ENCODE data around the gene TPRX2.
"Not testable (repeated sequence)": the region's sequence is repeated elsewhere in the genome, so short reads cannot be mapped to it uniquely, and the experiment has no call there.

Gene TPRX2

GRCh38 chr19:47899335-47899734 lies 40.3 kb downstream of the TPRX2 start:
- TF ChIP-seq, protein P1, sequence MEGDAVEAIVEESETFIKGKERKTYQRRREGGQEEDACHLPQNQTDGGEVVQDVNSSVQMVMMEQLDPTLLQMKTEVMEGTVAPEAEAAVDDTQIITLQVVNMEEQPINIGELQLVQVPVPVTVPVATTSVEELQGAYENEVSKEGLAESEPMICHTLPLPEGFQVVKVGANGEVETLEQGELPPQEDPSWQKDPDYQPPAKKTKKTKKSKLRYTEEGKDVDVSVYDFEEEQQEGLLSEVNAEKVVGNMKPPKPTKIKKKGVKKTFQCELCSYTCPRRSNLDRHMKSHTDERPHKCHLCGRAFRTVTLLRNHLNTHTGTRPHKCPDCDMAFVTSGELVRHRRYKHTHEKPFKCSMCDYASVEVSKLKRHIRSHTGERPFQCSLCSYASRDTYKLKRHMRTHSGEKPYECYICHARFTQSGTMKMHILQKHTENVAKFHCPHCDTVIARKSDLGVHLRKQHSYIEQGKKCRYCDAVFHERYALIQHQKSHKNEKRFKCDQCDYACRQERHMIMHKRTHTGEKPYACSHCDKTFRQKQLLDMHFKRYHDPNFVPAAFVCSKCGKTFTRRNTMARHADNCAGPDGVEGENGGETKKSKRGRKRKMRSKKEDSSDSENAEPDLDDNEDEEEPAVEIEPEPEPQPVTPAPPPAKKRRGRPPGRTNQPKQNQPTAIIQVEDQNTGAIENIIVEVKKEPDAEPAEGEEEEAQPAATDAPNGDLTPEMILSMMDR (IDR thresholded peaks at IDR 0.05; ENCODE audit: low read depth, low read length), result no peak
- Histone ChIP-seq H3K27ac (no peak overlapping the region), H3K36me3 (no peaks in the 10 kb centered on the region), H3K4me3 (ENCODE audit: low read depth, low read length) (no peak overlapping the region), H3K9me3 (ENCODE audit: severe bottlenecking) (no peaks in the 10 kb centered on the region), H3K27me3 (ENCODE audit: insufficient read depth, low read depth, severe bottlenecking) (no peaks in the 10 kb centered on the region)
- no peak for DNase-seq

GRCh38 chr19:47901370-47901769 lies 42.3 kb downstream of the TPRX2 start:
- Histone ChIP-seq H3K9me3 (ENCODE audit: severe bottlenecking) (no peaks in the 10 kb centered on the region), H3K27me3 (ENCODE audit: insufficient read depth, low read depth, severe bottlenecking) (no peaks in the 10 kb centered on the region), H3K36me3 (no peaks in the 10 kb centered on the region), H3K4me3 (ENCODE audit: low read depth, low read length) (no peak overlapping the region), H3K27ac (no peak overlapping the region)
- no peak for DNase-seq
- TF ChIP-seq, protein P1 (IDR thresholded peaks at IDR 0.05; ENCODE audit: low read depth, low read length), result no peak

DNA sequence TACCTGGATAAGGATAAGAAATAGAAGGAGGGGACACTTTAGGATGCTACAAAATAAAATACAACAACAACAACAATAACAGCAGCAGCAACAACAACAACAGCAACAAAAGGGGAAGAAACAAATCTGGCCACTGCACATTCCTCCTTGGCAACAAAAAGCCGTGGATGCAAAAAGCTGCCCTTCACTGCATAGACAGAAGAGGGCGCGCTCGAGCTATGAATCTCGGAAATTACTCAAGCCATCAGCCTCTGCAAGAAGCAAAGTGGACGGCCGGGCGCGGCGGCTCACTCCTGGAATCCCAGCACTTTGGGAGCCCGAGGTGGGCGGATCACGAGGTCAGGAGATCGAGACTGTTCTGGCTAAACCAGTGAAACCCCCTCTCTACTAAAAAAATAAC lies 50.3 kb downstream of the TPRX2 start:
- not testable (repeated sequence) for H3K9me3 ChIP-seq (ENCODE audit: severe bottlenecking); H3K27ac ChIP-seq; H3K27me3 ChIP-seq (ENCODE audit: insufficient read depth, low read depth, severe bottlenecking); H3K4me3 ChIP-seq (ENCODE audit: low read depth, low read length); H3K36me3 ChIP-seq
- peak; percentile 84 for DNase-seq

DNA sequence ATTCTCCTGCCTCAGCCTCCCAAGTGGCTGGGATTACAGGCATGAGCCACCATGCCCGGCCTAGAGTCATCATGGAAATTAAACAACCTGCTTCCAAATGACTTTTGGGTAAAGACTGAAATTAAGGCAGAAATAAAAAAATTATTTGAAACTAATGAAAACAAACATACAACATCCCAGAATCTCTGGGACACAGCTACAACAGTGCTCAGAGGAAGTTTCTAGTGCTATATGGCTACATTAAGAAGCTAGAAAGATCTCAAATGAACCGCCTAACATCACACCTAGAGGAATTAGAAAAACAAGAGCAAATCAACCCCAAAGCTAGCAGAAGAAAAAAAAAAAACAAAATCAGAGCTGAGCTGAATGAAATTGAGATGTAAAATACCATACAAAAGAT lies 51.2 kb downstream of the TPRX2 start:
- DNase-seq; H3K36me3 ChIP-seq; H3K27ac ChIP-seq; H3K27me3 ChIP-seq (ENCODE audit: insufficient read depth, low read depth, severe bottlenecking); H3K9me3 ChIP-seq (ENCODE audit: severe bottlenecking); H3K4me3 ChIP-seq (ENCODE audit: low read depth, low read length): not testable (repeated sequence)

Data from WERI-Rb-1 (cell line).